CD14-positive monocyte (primary cell): ENCODE results near the gene APLP1. TPM values are rescaled to one million over a fixed set of nuclear protein-coding genes. Genes with fewer than 3 reads are reported as not detected.

Source experiments
- DNase-seq, 3 donors: peaks; one replicate each; pipeline ENCODE4 v3.0.0-alpha.2; 2011 to 2022
- H2AFZ ChIP-seq: 2 replicates; pipeline ENCODE4 v1.6.0; 2012; ENCODE audit warnings: mild to moderate bottlenecking, low read depth, low read length, inconsistent platforms; ENCODE audit not compliant: insufficient read depth, poor library complexity, severe bottlenecking
- H3K27ac ChIP-seq, 2 donors: 1 replicate in 1 of 2; 2 replicates in 1 of 2; pipeline ENCODE4 v1.5.1; 2012 to 2013; ENCODE audit warnings: low read length in 2 of 2, control low read depth in 1 of 2, inconsistent platforms in 1 of 2, low read depth in 1 of 2, mild to moderate bottlenecking in 1 of 2
- H3K27me3 ChIP-seq, 2 donors: one replicate each; pipeline versions ENCODE4 v1.6.0 to v1.6.1; 2011 to 2013; ENCODE audit warnings: low read length in 2 of 2; ENCODE audit not compliant: control insufficient read depth in 2 of 2, insufficient read depth in 2 of 2
- H3K36me3 ChIP-seq, 2 donors: replicated peaks in 1 of 2; 1 replicate in 1 of 2; 2 replicates in 1 of 2; pipeline versions ENCODE4 v1.5.1 to v1.6.1; 2012 to 2013; ENCODE audit warnings: low read length in 2 of 2, control low read depth in 1 of 2, inconsistent platforms in 1 of 2, mild to moderate bottlenecking in 1 of 2; ENCODE audit not compliant: insufficient read depth in 2 of 2, control insufficient read depth in 1 of 2
- H3K4me1 ChIP-seq, 2 donors: 1 replicate in 1 of 2; 2 replicates in 1 of 2; pipeline versions ENCODE4 v1.5.1 to v1.6.1; 2012 to 2013; ENCODE audit warnings: low read length in 2 of 2, control low read depth in 1 of 2, inconsistent platforms in 1 of 2, mild to moderate bottlenecking in 1 of 2, moderate library complexity in 1 of 2; ENCODE audit not compliant: insufficient read depth in 2 of 2, control insufficient read depth in 1 of 2
- H3K4me2 ChIP-seq: replicated peaks from 2 replicates; pipeline ENCODE3; 2012; ENCODE audit warnings: low read length, moderate library complexity, mild to moderate bottlenecking; ENCODE audit not compliant: poor library complexity, severe bottlenecking; ENCODE audit errors: extremely low read depth
- H3K4me3 ChIP-seq, 3 experiments: fragments of 200-600 bp in 1 of 3; sonication (generic) in 1 of 3; replicated peaks in 1 of 3; 1 replicate in 2 of 3; 2 replicates in 1 of 3; pipeline ENCODE4 v1.5.1; 2011 to 2013; ENCODE audit warnings: low read length in 3 of 3, mild to moderate bottlenecking in 3 of 3, control low read depth in 2 of 3, low read depth in 2 of 3, inconsistent platforms in 1 of 3, moderate library complexity in 1 of 3
- H3K79me2 ChIP-seq: 2 replicates; pipeline ENCODE4 v1.6.0; 2012; ENCODE audit warnings: mild to moderate bottlenecking, control low read depth, inconsistent platforms, low read length, moderate library complexity; ENCODE audit not compliant: insufficient read depth
- H3K9ac ChIP-seq: 2 replicates; pipeline ENCODE4 v1.6.0; 2017; ENCODE audit warnings: low read length, mild to moderate bottlenecking; ENCODE audit not compliant: insufficient read depth, poor library complexity, severe bottlenecking
- H3K9me3 ChIP-seq, 2 donors: replicated peaks in 1 of 2; 1 replicate in 1 of 2; 2 replicates in 1 of 2; pipeline versions ENCODE4 v1.5.1 to v1.6.1; 2012 to 2013; ENCODE audit warnings: low read length in 2 of 2, control low read depth in 1 of 2; ENCODE audit not compliant: control insufficient read depth in 1 of 2, insufficient read depth in 1 of 2
- H4K20me1 ChIP-seq: 2 replicates; pipeline ENCODE4 v1.6.0; 2012; ENCODE audit warnings: mild to moderate bottlenecking, low read length, control low read depth, moderate library complexity; ENCODE audit not compliant: insufficient read depth
- H3K27ac Mint-ChIP-seq, 7 donors: one replicate each; pipeline ENCODE4 v1.8.0; 2020; ENCODE audit warnings: mild to moderate bottlenecking in 7 of 7, mixed read lengths in 7 of 7, moderate library complexity in 6 of 7, inconsistent platforms in 2 of 7
- H3K27me3 Mint-ChIP-seq, 3 donors: one replicate each; pipeline ENCODE4 v1.8.0; 2021 to 2022; ENCODE audit warnings: low read depth in 3 of 3, mild to moderate bottlenecking in 3 of 3, mixed read lengths in 3 of 3, moderate library complexity in 3 of 3, inconsistent platforms in 1 of 3
- H3K36me3 Mint-ChIP-seq, 2 donors: one replicate each; pipeline ENCODE4 v1.8.0; 2020; ENCODE audit warnings: mixed read lengths in 2 of 2, inconsistent platforms in 1 of 2, mild to moderate bottlenecking in 1 of 2
- H3K4me1 Mint-ChIP-seq: one replicate; pipeline ENCODE4 v1.8.0; 2020; ENCODE audit warnings: mild to moderate bottlenecking, mixed read lengths
- H3K4me3 Mint-ChIP-seq, 2 donors: one replicate each; pipeline ENCODE4 v1.8.0; 2020; ENCODE audit warnings: mild to moderate bottlenecking in 2 of 2, mixed read lengths in 2 of 2, moderate library complexity in 1 of 2
- H3K9me3 Mint-ChIP-seq, 7 donors: one replicate each; pipeline ENCODE4 v1.8.0; 2020 to 2022; ENCODE audit warnings: mixed read lengths in 7 of 7, mild to moderate bottlenecking in 6 of 7, moderate library complexity in 6 of 7, inconsistent platforms in 2 of 7
- WGBS: methylation state at CpG from one replicate; pipeline ENCODE4 v1.1.5; 2013; ENCODE audit warnings: missing lambda C conversion rate; ENCODE audit not compliant: insufficient coverage; 5-methylcytosine and 5-hydroxymethylcytosine counted together
- intact Hi-C, 2 donors: fragments of 100-400 bp; cut with micrococcal nuclease; formaldehyde crosslinking; loops; one replicate each; pipeline versions ENCODE4 v1.15.0 to v1.15.1; 2023
- polyA plus RNA-seq, 3 donors: library from polyadenylated mRNA; depleted of rRNA in 1 of 3; unstranded in 2 of 3; stranded (reverse) in 1 of 3; fragments of 300-500 nt in 2 of 3; fragments of >200 nt in 1 of 3; fragmentation: Illumina TruSeq in 2 of 3; gene quantifications; 1 replicate in 2 of 3; 2 replicates in 1 of 3; pipeline ENCODE4 v1.2.3, GENCODE V29; 2012 to 2021
- TF ChIP-seq, protein P1 (sequence below): fragments of 200-600 bp; IDR thresholded peaks from one replicate; pipeline ENCODE4 v1.8.0; 2022; ENCODE audit warnings: antibody characterized with exemption, mild to moderate bottlenecking

Gene APLP1
- polyA plus RNA-seq, 3 donors, result not detected

DNA sequence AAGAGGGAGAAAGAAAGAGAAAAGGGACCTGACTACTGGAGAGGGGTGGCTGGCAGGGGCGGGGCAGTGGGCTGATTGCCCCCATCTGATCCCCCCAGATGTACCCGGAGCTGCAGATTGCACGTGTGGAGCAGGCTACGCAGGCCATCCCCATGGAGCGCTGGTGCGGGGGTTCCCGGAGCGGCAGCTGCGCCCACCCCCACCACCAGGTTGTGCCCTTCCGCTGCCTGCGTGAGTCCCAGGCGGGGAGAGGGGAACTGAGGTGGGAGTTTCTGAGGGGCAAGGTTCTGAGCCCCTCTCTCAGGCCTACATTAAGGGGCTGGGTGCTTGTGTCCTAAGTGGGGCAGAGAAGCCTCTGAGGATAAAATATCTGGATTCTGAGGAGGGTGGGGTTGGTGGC lies 2.4 kb downstream of the APLP1 start:
- Mint-ChIP-seq H3K4me1 (peaks cover 15% of the 10 kb centered on the region), H3K36me3 (peaks cover 0 to 6% of the 10 kb centered on the region in 2 donors), H3K27ac (no peak overlapping the region), H3K27me3 (peaks cover 44 to 59% (median 48%) of the 10 kb centered on the region in 3 donors), H3K4me3 (peak overlapping the region in 1 of 2 donors; percentile 74), H3K9me3 (peaks cover 8 to 22% (median 10%) of the 10 kb centered on the region in 7 donors)
- DNase-seq, result no peak
- Histone ChIP-seq H3K27ac (no peak overlapping the region), H3K4me1 (peaks cover 16 to 23% of the 10 kb centered on the region in 2 donors), H2AFZ (no peak overlapping the region), H3K9me3 (peaks cover 0 to 9% of the 10 kb centered on the region in 2 donors), H3K4me2 (no peak overlapping the region), H3K9ac (no peak overlapping the region), H3K79me2 (no peaks in the 10 kb centered on the region), H3K36me3 (no peaks in the 10 kb centered on the region), H3K4me3 (no peak overlapping the region), H4K20me1 (no peaks in the 10 kb centered on the region), H3K27me3 (peaks cover 27 to 49% of the 10 kb centered on the region in 2 donors)
- intact Hi-C loops, result loop anchor here in 1 of 2 donors (10.0 kb wide), 1 partner anchor 96 kb away; the partner anchor contains the start of gene ARHGAP33
- 80% methylated on average over 1 of the region's 12 CpGs for WGBS
- TF ChIP-seq, protein P1, sequence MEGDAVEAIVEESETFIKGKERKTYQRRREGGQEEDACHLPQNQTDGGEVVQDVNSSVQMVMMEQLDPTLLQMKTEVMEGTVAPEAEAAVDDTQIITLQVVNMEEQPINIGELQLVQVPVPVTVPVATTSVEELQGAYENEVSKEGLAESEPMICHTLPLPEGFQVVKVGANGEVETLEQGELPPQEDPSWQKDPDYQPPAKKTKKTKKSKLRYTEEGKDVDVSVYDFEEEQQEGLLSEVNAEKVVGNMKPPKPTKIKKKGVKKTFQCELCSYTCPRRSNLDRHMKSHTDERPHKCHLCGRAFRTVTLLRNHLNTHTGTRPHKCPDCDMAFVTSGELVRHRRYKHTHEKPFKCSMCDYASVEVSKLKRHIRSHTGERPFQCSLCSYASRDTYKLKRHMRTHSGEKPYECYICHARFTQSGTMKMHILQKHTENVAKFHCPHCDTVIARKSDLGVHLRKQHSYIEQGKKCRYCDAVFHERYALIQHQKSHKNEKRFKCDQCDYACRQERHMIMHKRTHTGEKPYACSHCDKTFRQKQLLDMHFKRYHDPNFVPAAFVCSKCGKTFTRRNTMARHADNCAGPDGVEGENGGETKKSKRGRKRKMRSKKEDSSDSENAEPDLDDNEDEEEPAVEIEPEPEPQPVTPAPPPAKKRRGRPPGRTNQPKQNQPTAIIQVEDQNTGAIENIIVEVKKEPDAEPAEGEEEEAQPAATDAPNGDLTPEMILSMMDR, result no peak

DNA sequence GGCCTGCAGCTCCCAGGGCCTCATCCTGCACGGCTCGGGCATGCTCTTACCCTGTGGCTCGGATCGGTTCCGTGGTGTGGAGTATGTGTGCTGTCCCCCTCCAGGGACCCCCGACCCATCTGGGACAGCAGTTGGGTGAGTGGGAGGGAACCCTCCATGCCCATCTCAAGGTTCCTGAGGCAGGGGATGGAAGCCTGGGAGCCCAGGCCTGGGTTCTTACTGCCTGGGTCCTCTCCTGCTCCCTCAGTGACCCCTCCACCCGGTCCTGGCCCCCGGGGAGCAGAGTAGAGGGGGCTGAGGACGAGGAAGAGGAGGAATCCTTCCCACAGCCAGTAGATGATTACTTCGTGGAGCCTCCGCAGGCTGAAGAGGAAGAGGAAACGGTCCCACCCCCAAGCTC lies 3.2 kb downstream of the APLP1 start:
- no peak overlapping the region for H3K9ac ChIP-seq
- no peaks in the 10 kb centered on the region for H3K79me2 ChIP-seq
- no peak overlapping the region for H3K4me2 ChIP-seq
- H3K4me3 ChIP-seq, result no peak overlapping the region
- H3K27me3 Mint-ChIP-seq, result peaks cover 39 to 53% (median 46%) of the 10 kb centered on the region in 3 donors
- no peak overlapping the region for H3K27ac Mint-ChIP-seq
- peaks cover 7 to 22% (median 10%) of the 10 kb centered on the region in 7 donors for H3K9me3 Mint-ChIP-seq
- H3K36me3 ChIP-seq, result no peaks in the 10 kb centered on the region
- TF ChIP-seq, protein P1, result no peak
- WGBS, result no CpG with 5 or more reads among the region's 12 CpGs
- H3K4me3 Mint-ChIP-seq, result no peak overlapping the region
- peaks cover 0 to 6% of the 10 kb centered on the region in 2 donors for H3K36me3 Mint-ChIP-seq
- no peak for DNase-seq
- intact Hi-C loops, result loop anchor here in 1 of 2 donors (10.0 kb wide), 1 partner anchor 97 kb away; the partner anchor contains the start of gene ARHGAP33
- no peak overlapping the region for H2AFZ ChIP-seq
- peaks cover 15% of the 10 kb centered on the region for H3K4me1 Mint-ChIP-seq
- H3K9me3 ChIP-seq, result peaks cover 0 to 9% of the 10 kb centered on the region in 2 donors
- peaks cover 27 to 46% of the 10 kb centered on the region in 2 donors for H3K27me3 ChIP-seq
- H3K4me1 ChIP-seq, result peaks cover 16 to 23% of the 10 kb centered on the region in 2 donors
- no peak overlapping the region for H3K27ac ChIP-seq
- no peaks in the 10 kb centered on the region for H4K20me1 ChIP-seq
